Mammary epithelial cell (primary cell): ENCODE data around the gene TSPAN11.

Source experiments
- EZH2 ChIP-seq: IDR thresholded peaks from 2 replicates; pipeline ENCODE4 v1.6.1; 2012; ENCODE audit warnings: low read length, inconsistent platforms, borderline replicate concordance
- TF ChIP-seq, protein P1 (sequence below), 2 donors: IDR thresholded peaks in 1 of 2; conservative IDR thresholded peaks in 1 of 2; 2 replicates each; pipeline ENCODE4 v1.5.1; 2011 to 2012; ENCODE audit warnings: inconsistent platforms in 2 of 2, low read length in 2 of 2, mild to moderate bottlenecking in 2 of 2, control low read depth in 1 of 2, low read depth in 1 of 2; ENCODE audit not compliant: insufficient read depth in 1 of 2; ENCODE audit errors: extremely low read depth in 1 of 2

DNA sequence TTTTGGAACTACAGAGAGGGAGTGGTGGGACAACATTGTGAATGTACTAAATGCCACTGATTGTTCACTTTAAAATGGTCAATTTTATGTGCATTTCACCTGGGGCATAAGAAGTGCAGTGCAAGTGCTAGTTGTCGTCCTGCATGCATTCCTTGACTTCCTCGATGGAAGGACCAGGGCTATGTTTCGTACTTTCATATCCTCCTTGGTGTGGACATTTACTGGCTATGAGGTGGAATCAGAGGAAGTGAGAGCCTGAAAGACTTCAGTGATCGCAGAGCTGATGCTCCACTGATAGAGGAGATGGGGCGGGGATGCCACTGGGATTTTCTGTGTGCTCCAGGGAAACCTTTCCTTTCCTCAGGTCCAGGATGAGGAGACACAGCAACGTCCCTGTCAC lies 93.0 kb downstream of the TSPAN11 start:
- TF ChIP-seq, protein P1, sequence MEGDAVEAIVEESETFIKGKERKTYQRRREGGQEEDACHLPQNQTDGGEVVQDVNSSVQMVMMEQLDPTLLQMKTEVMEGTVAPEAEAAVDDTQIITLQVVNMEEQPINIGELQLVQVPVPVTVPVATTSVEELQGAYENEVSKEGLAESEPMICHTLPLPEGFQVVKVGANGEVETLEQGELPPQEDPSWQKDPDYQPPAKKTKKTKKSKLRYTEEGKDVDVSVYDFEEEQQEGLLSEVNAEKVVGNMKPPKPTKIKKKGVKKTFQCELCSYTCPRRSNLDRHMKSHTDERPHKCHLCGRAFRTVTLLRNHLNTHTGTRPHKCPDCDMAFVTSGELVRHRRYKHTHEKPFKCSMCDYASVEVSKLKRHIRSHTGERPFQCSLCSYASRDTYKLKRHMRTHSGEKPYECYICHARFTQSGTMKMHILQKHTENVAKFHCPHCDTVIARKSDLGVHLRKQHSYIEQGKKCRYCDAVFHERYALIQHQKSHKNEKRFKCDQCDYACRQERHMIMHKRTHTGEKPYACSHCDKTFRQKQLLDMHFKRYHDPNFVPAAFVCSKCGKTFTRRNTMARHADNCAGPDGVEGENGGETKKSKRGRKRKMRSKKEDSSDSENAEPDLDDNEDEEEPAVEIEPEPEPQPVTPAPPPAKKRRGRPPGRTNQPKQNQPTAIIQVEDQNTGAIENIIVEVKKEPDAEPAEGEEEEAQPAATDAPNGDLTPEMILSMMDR (conservative IDR thresholded peaks at IDR 0.05 in 1 of 2, IDR thresholded peaks at IDR 0.05 in 1 of 2; ENCODE audit: extremely low read depth in 1 of 2, insufficient read depth in 1 of 2, low read depth in 1 of 2, low read length in 2 of 2): no peak
- no peak for TF ChIP-seq EZH2
